AML-193 (cell line): ENCODE results near the gene KBTBD8.

ENCODE experiments used
- DNase-seq, 2 experiments: peaks; one replicate each; lab custom pipeline; 2025; lab: John Stamatoyannopoulos, UW

Gene KBTBD8

GRCh38 chr3:67034371-67034770 lies 36.3 kb downstream of the KBTBD8 start:
- no peak for DNase-seq

GRCh38 chr3:67037615-67038014 lies 39.5 kb downstream of the KBTBD8 start:
- DNase-seq: peak; percentile 25 to 28

DNA sequence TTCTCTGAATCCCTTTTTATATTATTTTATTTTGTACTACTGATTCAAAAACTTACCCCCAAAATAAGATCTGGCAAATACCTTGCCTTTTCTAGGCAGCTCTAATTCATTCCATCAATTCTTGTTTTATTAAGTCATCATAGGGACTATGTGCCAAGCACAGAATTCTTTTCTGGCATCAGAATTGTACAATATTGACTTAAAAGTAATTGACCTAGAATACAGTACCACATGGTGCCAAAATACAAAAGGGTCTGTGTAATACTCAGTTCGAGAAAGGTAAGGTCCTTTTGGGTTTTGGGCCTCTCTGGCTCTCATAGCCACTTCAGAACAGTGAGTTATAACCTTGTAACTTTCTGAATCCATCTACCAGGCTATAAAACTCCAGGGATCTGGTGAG lies 46.2 kb downstream of the KBTBD8 start:
- no peak for DNase-seq

- DNase-seq: no peak
Measured at GRCh38 chr3:67044955-67045354, 46.8 kb downstream of the KBTBD8 start.

- no peak for DNase-seq
Measured at GRCh38 chr3:67045711-67046465, 47.8 kb downstream of the KBTBD8 start.

DNA sequence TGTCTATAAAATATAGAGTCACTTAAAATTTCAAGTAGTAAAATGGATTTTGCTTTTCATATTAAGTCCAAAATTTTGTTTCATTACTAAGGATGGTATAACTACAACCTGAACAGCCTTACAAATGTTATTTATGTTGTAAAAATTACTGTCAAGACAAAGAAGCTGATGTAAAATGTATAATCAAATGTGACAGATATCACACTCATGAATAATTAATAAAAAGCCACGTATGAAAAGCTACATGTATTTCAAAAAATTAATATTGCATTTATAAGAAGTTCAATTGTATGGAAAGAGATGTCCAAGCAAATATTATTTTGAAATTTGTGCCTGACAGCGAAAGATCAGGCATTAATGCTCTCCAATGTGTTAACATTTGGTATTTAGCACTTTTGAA lies 48.9 kb downstream of the KBTBD8 start:
- DNase-seq: no peak

DNA sequence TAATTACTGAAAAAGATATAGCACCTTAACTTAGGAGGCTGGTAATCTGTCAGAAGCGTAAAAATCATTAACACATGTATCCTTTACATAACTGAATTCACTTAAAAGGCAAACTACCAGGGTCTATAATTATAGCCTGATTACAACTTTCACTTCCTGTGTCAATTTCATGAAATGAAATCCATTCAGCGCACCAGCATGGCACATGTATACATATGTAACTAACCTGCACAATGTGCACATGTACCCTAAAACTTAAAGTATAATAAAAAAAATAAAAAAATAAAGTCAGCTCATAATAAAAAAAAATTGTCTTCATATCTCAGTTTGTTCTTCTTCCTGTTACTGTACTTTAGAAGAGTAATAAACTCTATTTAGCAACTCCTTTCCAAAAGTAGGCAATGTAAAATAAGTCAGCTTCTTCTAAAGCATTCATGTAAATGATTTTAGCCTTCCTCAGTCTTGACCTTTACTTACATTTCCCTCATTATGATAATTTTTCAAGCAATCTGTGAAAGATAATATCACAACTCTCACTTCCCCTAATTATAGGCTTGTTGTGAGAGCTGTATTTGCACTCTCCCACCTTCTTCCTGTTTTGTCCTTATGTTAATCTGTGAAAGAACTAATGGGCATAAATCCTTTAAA lies 50.1 kb downstream of the KBTBD8 start:
- peak; percentile 18 to 19 for DNase-seq

- DNase-seq: no peak
Measured at GRCh38 chr3:67048715-67049074, 50.6 kb downstream of the KBTBD8 start.

GRCh38 chr3:67059443-67059842 lies 61.3 kb downstream of the KBTBD8 start:
- DNase-seq: no peak
